ACHN (cell line): ENCODE measurements around the gene MAGI2.
A peak's percentile ranks its signal among the peaks of the same experiment; 100 is the strongest.

Experiments used
- DNase-seq: peaks from one replicate; pipeline ENCODE4 v3.0.0-alpha.2; 2015
- in situ Hi-C: cut with HindIII; loops from 2 replicates; pipeline ENCODE4 v1.10.0; 2017; ENCODE audit warnings: low sequenced_read_pairs, low pct_ligation_motif_present, low pct_unique_long_range_greater_than_20kb

The MAGI2 gene

GRCh38 chr7:78691584-78691983 lies 761.9 kb downstream of the MAGI2 start:
- in situ Hi-C loops = no loop called here
- DNase-seq = no peak

- DNase-seq = no peak
- in situ Hi-C loops = no loop called here
Measured at GRCh38 chr7:78690174-78690573, 763.3 kb downstream of the MAGI2 start.

GRCh38 chr7:78688376-78688775 lies 765.1 kb downstream of the MAGI2 start:
- DNase-seq = no peak
- in situ Hi-C loops = no loop called here

- in situ Hi-C loops = no loop called here
Measured at GRCh38 chr7:78686189-78686588, 767.3 kb downstream of the MAGI2 start.

DNA sequence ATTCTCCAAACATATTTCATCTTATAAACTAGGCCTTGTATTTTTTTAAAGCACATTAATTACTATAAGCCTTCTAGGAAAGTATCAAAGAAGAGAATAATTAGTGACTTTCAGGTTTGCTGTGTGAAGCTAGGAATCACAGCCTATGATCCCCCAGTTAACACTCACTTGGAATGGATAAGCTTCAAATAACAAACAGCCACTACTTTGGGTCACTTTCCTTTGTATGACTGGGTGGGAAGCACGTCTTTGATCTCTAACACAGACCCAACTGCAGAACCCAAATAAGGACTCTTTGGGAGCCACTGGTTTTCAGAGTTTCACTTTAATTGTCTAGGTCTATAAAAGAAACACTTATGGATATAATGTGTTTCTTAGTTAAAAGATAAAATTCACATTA lies 769.3 kb downstream of the MAGI2 start:
- no peak for DNase-seq
- in situ Hi-C loops = no loop called here

More at GRCh38 chr7:78686189-78686588, 767.3 kb downstream of the MAGI2 start:
- no peak for DNase-seq

DNA sequence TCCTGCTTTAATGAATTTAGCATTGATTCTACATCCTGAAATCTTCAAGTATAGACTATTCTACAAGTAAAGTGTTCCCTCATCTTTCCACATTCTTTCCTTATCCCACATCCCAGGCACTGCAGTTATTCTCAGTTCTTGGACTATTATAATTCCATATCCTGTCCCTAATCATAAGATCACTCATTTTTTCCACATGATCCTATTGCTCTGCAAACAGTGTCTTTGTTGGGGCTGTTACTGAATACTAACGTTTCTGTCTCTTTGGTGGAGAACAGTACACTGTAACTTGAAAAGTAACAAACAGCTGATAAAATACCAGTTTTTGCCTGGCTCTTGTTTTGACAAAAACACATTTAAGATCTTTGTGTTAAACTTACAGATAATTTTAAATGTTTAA lies 769.9 kb downstream of the MAGI2 start:
- in situ Hi-C loops = no loop called here
- no peak for DNase-seq

DNA sequence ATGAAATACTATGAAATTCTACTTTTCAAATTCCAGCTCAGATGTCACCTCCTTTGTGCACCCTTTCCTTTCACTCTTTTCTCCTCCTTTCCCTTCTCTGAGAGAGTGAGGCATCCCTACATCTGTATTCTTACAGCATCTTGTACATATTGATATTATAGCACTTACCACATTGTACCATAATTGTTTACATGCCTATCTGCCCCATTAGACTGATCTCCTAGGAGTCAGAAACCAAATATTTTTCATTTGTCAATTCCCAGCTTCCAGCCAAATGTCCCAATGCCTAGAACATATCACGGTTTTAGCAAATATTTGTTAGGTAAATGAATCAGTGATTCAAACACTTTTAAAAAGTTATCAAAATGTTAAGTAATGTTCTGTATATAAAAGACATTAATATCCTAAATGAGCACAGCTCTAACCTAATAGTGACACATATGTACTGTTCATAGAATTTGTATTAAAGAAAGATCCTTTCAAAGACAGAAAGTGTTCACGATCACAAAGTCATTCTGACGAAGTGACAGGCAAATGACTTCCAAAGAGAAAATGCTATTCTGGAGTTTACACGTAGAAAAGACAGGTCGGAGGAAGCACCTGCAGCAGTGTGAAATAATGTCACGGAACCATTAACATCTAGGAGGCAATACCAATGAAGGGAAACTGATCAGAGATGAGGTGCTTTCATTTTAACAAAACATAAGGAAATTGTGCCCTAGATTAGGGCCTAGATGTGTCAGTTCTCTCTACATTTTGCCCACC lies 774.2 kb downstream of the MAGI2 start:
- in situ Hi-C loops = no loop called here
- no peak for DNase-seq

- in situ Hi-C loops = no loop called here
Measured at GRCh38 chr7:78677391-78677790, 776.1 kb downstream of the MAGI2 start.

GRCh38 chr7:78675511-78675910 lies 778.0 kb downstream of the MAGI2 start:
- in situ Hi-C loops = no loop called here
- DNase-seq = no peak

More at GRCh38 chr7:78677391-78677790, 776.1 kb downstream of the MAGI2 start:
- no peak for DNase-seq

DNA sequence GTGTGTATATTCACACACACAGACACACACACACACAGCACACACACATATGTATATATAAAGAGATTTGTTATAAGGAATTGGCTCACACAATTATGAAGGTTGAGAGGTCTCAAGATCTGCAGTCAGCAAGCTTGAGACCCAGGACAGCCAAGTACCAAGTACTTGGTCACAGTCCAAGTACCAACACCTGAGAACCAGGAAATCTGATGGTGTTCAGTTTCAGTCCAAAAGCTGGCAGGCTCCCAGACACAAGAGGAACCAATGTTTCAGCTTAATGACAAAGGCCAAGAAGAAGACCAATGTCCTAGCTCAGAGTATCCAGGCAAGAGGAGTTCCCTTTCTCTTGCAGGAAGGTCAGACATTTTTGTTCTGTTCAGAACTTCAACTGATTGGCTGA lies 780.2 kb downstream of the MAGI2 start:
- in situ Hi-C loops = no loop called here
- no peak for DNase-seq

DNA sequence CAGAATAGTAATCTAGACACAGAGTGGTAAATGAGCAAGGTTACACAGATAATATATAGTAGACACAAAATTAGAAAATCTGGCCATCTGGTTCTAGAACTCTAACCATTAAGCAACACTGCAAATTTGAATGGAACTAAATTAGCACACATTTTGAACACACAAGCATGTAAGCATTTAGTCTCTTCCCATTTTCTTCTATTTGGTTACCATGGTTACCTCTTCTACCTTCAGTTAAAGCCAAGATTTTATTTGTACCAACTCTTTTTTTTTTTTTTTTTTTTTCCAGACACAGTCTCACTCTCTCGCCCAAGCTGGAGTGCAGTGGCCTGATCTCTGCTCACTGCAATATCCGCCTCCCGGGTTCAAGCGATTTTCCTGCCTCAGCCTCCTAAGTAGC lies 790.5 kb downstream of the MAGI2 start:
- in situ Hi-C loops = no loop called here
- DNase-seq = no peak

DNA sequence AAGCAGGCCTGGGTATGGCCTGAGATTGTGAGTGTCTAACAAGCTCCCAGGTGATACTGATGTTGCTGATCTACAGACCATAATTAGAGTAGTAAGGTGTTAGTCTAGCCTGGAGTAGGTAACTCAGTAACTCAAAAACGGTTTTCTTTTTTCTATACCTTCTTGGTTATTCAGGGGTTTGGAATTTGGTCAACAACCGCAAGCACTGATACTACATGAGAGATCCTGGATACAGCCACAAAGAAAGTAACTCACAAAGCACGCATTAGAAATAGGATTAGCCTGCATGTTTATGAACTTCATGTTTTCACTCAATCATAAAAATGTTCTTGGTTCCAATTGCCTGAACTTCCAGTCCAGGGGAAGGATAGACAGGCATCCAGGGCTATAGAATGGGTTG lies 803.5 kb downstream of the MAGI2 start:
- in situ Hi-C loops = no loop called here

GRCh38 chr7:78649236-78649635 lies 804.2 kb downstream of the MAGI2 start:
- in situ Hi-C loops = no loop called here

More for the DNA sequence above, 803.5 kb downstream of the MAGI2 start:
- DNase-seq = no peak

DNA sequence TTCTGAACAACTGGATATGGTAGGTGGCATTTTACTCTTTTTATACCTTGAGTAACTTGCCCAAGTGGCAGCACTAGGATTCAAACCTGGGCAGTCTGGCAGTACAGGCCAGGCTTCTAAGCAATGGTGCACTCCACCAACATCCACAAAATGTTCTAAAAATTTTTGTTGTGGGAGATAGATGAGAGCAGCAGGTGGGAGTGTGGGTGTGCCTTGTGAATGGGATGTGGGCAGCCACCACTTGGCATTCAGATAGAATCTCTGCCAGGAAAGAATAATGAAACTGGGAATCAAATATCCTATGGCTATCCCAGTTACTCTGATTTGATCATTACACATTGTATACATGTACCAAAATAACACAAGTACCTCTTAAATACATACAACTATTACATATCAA lies 810.7 kb downstream of the MAGI2 start:
- DNase-seq = no peak
- in situ Hi-C loops = no loop called here

More at GRCh38 chr7:78649236-78649635, 804.2 kb downstream of the MAGI2 start:
- no peak for DNase-seq

- in situ Hi-C loops = no loop called here
- no peak for DNase-seq
Measured at GRCh38 chr7:78638364-78638763, 815.1 kb downstream of the MAGI2 start.

- no peak for DNase-seq
- in situ Hi-C loops = no loop called here
Measured at GRCh38 chr7:78636727-78637126, 816.7 kb downstream of the MAGI2 start.

- in situ Hi-C loops = no loop called here
- DNase-seq = no peak
Measured at GRCh38 chr7:78635026-78635793, 818.3 kb downstream of the MAGI2 start.

DNA sequence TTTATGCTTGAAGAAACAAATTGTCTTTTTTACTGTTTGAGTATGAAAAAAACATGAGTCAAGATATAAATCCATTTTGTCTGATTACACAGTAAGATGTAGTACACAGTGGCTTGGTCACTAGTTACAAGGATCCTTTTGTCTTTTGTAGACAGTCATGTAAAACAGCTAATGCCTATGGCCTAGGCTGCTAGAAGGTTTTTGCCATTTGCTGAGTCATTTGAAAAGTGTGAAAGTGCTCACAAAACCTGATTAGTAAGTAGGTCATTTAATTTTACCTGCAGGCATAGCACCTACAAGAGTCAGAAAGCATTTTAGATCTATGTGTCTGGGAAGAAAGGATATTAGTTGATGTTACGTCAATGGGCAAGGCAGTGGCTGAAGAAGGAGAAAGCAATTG lies 819.4 kb downstream of the MAGI2 start:
- no peak for DNase-seq
- in situ Hi-C loops = no loop called here

- peak; percentile 37 for DNase-seq
Measured at GRCh38 chr7:78620920-78621319, 832.5 kb downstream of the MAGI2 start.

DNA sequence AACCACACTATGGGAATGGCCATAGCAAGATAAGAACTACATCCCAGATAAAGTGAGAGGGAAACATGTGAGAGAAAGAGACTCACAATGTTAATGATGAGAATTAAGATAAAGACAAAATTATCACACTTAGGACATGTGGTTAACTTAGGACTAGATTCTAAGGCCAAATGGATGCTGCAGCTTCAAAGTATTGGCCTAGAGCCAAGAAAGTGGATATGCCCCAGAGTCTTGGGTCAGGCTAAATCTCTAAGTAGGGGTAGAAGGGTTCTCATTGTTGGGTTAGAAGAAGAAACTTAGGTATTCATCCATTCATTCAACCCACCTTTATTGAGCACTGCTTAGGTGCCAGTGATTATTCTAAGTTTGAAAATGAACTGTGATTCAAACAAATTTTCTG lies 836.9 kb downstream of the MAGI2 start:
- DNase-seq = no peak
- in situ Hi-C loops = no loop called here

More at GRCh38 chr7:78620920-78621319, 832.5 kb downstream of the MAGI2 start:
- in situ Hi-C loops = no loop called here
